ENCODE data around the gene ADORA2A.
A peak's percentile ranks its signal among the peaks of the same experiment; 100 is the strongest.

Gene ADORA2A

GRCh38 chr22:24432059-24432853, 4.9 kb downstream of the ADORA2A start:
- peak; percentile 82 for DNase-seq (ENCODE audit: low read depth, low spot score)

- no peak for DNase-seq (ENCODE audit: low read depth, low spot score)
Observed at GRCh38 chr22:24433001-24433827, 5.8 kb downstream of the ADORA2A start.

GRCh38 chr22:24433828-24434470, 6.5 kb downstream of the ADORA2A start:
- DNase-seq (ENCODE audit: low read depth, low spot score), result peak; percentile 58

GRCh38 chr22:24434471-24435322, 7.3 kb downstream of the ADORA2A start:
- no peak for DNase-seq (ENCODE audit: low read depth, low spot score)

- no peak for DNase-seq (ENCODE audit: low read depth, low spot score)
Observed at GRCh38 chr22:24435323-24435645, 7.9 kb downstream of the ADORA2A start.

- no peak for DNase-seq (ENCODE audit: low read depth, low spot score)
Observed at GRCh38 chr22:24435861-24436371, 8.5 kb downstream of the ADORA2A start.

GRCh38 chr22:24436553-24436952, 9.2 kb downstream of the ADORA2A start:
- no peak for DNase-seq (ENCODE audit: low read depth, low spot score)

GRCh38 chr22:24437091-24437490, 9.7 kb downstream of the ADORA2A start:
- DNase-seq (ENCODE audit: low read depth, low spot score), result no peak

GRCh38 chr22:24437741-24438328, 10.4 kb downstream of the ADORA2A start:
- no peak for DNase-seq (ENCODE audit: low read depth, low spot score)

- no peak for DNase-seq (ENCODE audit: low read depth, low spot score)
Observed at GRCh38 chr22:24440270-24440717, 12.9 kb downstream of the ADORA2A start.

GRCh38 chr22:24440718-24441405, 13.5 kb downstream of the ADORA2A start:
- DNase-seq (ENCODE audit: low read depth, low spot score), result no peak

- no peak for DNase-seq (ENCODE audit: low read depth, low spot score)
Observed at GRCh38 chr22:24441406-24442351, 14.3 kb downstream of the ADORA2A start.

GRCh38 chr22:24442352-24442744, 14.9 kb downstream of the ADORA2A start:
- DNase-seq (ENCODE audit: low read depth, low spot score), result no peak

GRCh38 chr22:24443668-24444067, 16.3 kb downstream of the ADORA2A start:
- no peak for DNase-seq (ENCODE audit: low read depth, low spot score)

- no peak for DNase-seq (ENCODE audit: low read depth, low spot score)
Observed at GRCh38 chr22:24444251-24444650, 16.9 kb downstream of the ADORA2A start.

GRCh38 chr22:24444729-24445466, 17.5 kb downstream of the ADORA2A start:
- no peak for DNase-seq (ENCODE audit: low read depth, low spot score)

GRCh38 chr22:24445481-24446259, 18.3 kb downstream of the ADORA2A start:
- no peak for DNase-seq (ENCODE audit: low read depth, low spot score)

- DNase-seq (ENCODE audit: low read depth, low spot score), result no peak
Observed at GRCh38 chr22:24446260-24446611, 18.8 kb downstream of the ADORA2A start.
